ENCODE results near the gene FGD2.

FGD2 gene, protein sequence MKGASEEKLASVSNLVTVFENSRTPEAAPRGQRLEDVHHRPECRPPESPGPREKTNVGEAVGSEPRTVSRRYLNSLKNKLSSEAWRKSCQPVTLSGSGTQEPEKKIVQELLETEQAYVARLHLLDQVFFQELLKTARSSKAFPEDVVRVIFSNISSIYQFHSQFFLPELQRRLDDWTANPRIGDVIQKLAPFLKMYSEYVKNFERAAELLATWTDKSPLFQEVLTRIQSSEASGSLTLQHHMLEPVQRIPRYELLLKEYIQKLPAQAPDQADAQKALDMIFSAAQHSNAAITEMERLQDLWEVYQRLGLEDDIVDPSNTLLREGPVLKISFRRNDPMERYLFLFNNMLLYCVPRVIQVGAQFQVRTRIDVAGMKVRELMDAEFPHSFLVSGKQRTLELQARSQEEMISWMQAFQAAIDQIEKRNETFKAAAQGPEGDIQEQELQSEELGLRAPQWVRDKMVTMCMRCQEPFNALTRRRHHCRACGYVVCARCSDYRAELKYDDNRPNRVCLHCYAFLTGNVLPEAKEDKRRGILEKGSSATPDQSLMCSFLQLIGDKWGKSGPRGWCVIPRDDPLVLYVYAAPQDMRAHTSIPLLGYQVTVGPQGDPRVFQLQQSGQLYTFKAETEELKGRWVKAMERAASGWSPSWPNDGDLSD

DNA sequence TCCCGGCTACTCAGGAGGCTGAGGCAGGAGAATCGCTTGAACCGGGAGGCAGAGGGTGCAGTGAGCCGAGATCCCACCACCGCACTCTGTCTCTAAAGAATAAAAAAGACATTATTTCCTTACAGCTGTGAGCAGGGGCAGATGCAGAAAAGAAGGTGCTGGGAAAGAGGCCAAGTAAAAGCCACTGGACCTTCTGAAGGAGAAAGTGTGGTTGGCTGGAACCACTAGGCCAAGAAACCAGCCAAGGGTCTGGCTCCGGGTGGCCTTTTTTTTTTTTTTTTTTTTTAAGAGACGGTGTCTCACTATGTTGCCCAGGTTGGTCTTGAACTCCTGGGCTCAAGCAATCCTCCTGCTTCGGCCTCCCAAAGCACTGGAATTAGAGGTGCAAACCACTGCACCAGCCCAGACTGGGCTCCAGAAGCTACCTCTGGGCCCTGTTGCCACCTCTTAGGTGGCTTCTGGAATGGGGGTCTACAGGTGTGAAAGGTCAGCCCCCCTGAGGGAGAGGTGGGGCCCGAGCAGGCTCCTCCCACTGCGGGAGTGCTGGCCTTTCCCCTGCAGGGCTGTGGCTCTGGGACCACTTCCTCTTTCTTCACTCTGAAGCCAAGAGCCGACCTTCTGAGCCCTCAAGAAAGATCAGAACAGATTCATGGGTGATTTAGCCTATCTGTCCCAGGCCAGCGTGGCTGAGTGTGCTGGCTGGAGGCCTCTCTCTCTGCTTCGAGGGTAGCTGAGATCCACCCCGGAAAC lies at the start of gene FGD2:
Gene FGD2, plus strand, starts transcription at position 595 of the 750 bp plus-strand sequence. CDS start 163 bp downstream, outside the sequence.
- DNase-seq = no peak

DNA sequence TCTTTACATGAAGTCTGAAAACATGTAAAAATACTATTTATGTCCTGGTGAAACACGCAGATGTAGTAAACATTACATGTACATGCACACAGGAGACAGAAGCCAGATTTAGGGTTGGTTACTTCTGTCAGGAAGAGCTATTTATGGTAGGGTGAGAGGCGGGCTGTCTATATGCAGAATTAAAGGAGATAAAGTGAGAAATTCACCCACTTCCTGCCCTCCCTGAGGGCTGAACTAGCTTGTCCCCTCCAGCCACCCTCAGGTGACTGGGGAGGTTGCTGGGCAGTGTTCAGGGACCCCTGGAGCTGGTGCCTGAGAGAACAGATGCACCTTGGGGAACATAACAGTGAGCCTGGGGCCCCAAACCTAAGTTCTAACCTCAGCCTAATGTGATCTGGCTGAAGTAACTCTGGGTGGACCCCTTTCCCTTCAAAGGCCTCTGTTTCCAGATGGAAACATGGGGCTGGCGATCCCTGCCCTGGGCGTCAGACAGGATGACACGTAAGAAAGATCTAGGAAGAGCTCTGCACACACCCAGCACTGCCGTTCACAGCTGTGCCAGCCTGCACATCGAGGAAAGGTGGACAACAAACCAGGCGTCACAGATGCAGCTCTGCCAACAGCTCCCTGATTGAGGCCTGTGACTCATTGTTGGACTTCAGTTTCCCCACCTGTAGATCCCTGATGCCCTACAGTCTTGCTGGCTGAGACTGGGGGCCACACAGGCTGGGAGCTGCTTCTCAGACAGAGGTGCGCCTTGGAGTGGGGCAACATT lies 49.6 kb upstream of the FGD2 start:
- no peak for DNase-seq

DNA sequence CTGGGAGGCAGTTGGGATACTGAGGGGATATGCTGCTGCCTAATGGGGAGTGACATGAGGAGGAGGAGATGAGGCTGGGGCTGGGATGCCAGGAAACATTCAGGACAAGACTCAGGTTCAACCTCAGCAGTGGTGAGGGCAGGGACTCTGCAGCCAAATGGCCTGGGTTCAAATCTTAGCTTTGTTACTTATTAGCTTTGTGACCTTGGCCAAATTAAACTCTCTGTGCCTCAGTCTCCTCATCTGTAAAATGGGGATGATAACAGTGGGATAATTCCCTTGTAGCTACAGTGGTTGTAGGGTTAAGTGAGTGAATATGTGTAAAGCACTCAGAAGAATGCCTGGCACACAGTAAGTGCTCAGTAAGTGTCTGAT lies 49.0 kb upstream of the FGD2 start:
- no peak for DNase-seq

DNA sequence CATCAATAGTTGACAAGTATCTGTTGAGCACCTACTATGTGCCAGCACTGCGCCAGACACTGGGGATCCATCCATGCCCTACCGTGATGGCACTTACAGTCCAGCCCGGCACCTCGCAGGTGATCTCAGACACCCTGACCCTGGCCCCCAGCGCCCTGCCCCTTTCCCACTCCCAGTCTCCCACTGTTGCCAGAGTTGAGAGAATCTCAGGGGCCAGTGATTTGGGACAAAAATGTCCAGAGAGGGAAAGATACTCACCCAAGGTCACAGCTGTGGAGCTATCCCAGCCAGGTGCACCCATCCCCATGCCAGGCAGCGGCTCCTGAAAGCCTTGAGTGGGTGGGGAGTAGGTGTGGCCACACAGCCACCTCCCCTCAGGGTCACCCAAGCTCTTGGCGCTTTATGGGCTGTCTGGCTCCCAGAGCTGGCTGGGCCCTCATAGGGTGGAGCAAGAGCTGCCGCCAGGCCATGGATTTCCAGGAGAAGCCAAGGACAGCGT lies 47.6 kb upstream of the FGD2 start:
- no peak for DNase-seq

DNA sequence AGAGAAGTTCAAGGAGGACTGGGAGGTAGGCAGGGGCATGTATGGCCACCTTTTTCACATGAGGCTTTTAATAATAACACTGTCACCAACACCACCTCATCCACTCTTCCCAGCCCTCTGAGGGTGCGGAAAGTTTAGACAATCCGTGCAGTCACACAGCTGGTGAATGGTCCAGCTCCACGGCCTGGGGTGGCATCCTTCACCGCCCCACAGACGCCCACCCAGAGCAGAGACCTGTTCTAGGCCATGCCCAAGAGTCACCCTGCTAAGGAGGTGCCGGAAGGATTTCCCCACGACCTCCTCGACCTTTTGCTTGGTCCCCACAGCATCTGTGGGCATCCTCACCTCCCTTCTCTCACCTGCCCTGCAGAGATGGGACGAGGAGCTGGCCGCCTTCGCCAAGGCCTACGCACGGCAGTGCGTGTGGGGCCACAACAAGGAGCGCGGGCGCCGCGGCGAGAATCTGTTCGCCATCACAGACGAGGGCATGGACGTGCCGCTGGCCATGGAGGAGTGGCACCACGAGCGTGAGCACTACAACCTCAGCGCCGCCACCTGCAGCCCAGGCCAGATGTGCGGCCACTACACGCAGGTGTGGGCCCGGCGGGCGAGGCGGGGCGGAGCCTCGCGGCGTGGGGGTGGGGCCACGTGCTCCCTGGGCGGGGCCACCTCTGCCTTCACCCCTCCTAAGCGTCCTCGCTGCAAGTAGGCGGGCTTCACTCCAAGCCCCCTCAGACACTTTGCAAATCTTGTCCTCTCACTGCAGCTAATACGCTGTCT lies 46.5 kb upstream of the FGD2 start:
- DNase-seq = no peak

DNA sequence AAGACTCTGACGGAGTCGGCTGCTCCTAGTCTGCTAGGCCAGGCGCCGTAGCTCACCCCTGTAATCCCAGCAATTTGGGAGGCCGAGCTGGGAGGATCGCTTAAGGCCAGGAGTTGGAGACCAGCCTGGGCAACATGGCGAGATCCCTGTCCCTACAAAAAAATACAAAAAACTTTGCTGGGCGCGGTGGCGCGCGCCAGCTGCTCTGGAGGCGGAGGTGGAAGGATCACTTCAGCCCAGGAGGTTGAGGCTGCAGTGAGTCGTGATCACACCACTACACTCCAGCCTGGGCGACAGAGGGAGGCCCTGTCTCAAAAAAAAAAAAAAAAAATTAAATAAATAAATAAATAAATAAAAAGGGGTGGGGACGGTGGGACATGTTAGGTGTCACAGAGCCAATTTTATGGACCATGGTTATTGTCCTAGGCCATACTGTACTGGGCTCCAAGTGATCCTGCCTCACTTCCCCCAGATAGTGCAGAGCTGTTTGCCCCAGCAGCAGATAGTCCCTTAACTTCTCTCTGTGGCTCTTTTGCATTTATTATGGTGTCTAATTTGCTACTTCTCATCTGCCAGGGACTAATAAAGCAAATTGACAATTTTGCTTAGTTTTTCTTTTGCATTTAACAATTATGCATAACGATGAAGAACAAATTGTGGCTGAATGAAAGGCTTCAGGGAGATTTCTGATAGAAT lies 45.8 kb upstream of the FGD2 start:
- DNase-seq = no peak

DNA sequence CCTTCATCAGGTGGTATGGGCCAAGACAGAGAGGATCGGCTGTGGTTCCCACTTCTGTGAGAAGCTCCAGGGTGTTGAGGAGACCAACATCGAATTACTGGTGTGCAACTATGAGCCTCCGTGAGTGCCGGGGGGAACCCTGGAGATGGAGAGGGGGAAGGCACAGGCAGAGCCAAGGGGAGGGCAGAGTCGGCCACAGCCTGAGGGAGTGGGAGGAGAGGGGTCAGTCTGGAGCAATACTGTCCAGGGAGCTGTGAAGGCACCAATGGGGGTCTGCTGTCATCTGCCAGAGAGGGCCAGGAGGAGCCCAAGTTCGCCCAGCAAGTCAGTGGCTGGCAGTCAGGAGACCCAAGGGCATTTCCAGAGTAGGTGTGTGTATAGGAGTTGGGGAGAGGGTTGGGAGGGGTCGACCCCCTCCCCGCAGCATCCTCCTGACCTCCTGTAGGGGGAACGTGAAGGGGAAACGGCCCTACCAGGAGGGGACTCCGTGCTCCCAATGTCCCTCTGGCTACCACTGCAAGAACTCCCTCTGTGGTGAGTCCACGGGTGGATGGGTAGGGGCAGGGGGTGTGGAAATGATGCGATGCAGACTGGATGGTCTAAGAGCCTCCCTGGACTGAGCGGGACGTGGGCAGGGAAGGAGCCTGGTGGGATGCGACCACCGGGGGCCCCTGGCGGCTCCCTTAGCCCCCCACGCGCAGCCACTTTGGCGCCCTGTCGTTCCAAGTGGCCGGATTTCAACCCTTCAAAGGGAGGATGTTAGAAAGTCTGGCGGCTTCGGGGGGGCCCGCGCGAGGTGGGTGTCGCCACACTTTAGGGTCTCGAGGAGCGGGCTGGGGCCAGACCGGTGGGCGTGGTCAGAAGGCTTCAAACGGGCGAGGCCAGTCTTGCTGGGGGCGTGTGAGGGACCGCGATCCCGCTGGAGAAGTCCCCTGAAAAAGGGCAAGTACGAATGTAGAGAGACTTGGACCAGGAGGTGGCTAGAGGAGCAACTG lies 43.7 kb upstream of the FGD2 start:
- DNase-seq = no peak

DNA sequence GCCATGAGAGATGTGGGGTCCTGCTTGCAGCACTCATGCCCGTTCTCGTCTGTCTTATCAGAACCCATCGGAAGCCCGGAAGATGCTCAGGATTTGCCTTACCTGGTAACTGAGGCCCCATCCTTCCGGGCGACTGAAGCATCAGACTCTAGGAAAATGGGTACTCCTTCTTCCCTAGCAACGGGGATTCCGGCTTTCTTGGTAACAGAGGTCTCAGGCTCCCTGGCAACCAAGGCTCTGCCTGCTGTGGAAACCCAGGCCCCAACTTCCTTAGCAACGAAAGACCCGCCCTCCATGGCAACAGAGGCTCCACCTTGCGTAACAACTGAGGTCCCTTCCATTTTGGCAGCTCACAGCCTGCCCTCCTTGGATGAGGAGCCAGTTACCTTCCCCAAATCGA lies 42.6 kb upstream of the FGD2 start:
- DNase-seq = no peak

DNA sequence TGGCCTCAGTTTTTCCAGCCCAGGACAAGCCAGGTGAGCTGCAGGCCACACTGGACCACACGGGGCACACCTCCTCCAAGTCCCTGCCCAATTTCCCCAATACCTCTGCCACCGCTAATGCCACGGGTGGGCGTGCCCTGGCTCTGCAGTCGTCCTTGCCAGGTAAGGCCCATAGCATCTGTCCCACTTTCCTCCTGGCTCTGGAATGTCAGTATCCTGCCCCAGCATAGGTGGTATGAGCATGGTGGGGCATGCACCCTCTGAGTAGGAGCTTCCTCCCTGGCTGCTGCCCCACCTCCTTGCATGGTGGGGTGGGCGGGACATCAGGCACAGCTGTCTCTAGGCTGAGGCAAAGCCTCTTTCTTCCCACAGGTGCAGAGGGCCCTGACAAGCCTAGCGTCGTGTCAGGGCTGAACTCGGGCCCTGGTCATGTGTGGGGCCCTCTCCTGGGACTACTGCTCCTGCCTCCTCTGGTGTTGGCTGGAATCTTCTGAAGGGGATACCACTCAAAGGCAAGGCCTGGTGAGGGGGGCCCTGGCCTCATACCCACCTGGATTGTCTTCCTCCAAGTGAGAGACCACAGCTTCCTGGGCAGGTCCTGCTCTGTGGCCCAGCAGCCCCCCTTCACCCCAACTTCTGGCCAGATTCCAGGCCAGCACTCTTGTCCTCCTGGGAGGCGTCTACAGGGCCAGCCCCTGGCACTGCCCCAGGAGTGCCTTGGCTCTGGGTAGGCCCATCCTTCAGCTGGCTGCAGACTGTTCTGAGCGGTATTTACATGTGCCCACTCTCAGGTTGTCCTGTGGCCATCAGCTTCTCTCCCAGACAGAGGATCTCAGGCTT lies 41.8 kb upstream of the FGD2 start:
- DNase-seq = no peak

DNA sequence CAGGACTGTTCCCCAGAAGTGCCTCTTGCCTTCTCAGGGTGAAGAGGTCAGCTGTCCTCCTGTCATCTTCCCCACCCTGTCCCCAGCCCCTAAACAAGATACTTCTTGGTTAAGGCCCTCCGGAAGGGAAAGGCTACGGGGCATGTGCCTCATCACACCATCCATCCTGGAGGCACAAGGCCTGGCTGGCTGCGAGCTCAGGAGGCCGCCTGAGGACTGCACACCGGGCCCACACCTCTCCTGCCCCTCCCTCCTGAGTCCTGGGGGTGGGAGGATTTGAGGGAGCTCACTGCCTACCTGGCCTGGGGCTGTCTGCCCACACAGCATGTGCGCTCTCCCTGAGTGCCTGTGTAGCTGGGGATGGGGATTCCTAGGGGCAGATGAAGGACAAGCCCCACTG lies 41.1 kb upstream of the FGD2 start:
- DNase-seq = no peak

DNA sequence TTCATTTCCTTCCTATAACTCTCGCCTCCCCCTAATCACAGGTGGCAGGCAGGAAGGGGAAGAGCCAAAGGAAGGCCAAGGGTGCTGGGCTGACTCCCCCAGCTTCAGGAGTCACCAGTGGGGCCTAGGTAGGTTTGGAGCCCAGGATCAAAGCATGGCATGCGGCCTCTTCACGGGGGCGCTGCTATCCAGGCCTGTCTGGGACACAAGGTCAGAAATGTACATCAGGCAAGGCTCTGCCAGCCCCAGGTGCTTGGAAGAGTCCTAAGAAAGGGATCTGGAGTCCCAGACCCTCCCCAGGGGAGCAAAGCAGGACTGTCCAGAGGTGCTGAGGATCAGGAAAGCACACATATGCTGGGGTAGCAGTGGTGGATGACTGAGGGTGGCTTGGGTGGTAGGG lies 40.5 kb upstream of the FGD2 start:
- DNase-seq = no peak

DNA sequence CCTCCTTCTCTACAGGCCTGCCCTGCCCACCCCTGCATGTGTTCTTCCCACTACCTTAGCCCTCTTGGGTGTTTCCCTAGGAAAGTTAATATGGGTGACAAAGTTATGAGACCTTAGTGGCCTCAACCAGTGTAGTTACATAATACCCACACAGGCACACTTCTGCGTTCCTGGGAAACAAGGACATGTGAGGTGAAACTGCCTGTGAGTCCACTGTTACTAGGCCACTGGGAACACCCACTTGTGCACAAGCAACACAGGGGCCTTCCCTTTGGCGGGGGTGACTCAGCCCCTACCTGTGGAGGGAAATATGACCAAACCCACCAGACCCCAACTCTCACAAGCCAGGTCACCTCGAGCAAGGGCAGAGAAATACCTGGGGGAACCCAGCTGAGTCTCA lies 38.2 kb upstream of the FGD2 start:
- DNase-seq = no peak

DNA sequence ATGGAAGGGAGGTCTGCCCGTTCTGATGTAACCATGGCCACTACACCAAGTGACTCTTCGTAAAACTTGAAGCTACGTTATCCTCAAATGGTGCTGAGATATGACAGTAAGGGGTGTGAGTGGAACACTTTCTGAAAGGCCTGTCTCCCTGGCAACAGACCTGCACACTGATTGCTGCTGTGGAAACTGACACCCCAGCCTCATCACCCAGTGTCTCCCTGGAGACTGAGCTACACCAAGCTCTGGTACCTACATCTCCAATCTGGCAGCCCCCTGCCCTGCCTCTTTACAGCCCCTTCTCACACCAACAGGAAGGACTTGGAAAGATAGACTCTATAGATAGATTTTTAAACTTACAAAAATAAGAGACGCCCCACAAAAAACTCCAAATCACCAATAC lies 37.7 kb upstream of the FGD2 start:
- no peak for DNase-seq

DNA sequence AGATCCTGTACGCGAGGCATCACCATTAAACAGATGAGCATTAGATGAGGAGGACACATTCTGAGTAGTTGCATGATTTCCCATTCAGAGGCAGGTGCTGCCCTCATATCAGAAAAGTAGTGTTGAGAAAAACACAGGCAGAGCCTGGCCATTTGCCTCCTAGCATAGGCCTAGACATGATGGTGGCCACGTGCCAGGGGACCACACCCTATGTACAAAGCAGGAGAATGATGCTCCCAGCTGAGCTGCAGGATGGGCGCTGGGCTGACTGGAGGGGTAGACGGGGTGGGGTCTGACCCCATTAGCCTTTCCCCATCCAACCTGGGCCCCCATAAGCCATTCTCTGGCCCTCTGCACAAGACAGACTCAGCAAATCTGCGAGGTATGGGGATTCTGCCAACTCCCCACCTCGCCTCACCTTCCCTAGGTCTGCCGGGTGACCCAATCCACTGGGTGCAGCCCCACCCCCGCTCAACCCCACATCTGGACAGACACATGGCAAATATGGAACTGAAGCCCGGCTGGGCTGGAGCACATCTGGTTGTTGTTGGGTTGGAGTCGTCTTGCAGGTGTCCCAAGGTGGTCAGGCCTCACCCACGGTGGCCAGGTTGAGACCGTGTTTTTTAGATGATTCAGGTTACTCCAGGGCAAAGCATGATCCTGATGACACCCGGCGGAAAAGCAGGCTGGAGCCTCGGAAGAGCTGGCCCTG lies 37.0 kb upstream of the FGD2 start:
- DNase-seq = no peak

DNA sequence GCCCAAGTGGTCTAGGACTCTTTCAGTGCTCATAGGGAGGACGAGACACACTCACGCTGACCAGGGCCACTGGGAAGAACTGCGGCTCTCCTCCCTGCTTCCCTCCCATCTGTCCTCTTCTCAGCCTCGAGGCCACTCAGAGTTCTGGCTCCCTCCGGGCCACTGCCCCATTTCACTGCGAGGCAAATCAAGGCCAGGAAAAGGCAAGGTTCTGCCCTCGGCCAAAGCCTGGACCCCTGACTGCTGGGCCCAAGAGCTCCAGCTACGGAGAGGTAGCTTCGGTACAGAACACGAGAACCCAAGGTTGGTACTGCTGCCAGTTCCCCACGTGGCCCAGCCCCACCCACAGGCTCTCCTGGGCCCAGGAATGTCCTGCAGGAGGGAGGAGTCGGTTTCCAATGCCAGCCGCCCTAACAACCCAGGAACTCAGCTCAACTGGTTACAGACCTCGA lies 36.2 kb upstream of the FGD2 start:
- no peak for DNase-seq

DNA sequence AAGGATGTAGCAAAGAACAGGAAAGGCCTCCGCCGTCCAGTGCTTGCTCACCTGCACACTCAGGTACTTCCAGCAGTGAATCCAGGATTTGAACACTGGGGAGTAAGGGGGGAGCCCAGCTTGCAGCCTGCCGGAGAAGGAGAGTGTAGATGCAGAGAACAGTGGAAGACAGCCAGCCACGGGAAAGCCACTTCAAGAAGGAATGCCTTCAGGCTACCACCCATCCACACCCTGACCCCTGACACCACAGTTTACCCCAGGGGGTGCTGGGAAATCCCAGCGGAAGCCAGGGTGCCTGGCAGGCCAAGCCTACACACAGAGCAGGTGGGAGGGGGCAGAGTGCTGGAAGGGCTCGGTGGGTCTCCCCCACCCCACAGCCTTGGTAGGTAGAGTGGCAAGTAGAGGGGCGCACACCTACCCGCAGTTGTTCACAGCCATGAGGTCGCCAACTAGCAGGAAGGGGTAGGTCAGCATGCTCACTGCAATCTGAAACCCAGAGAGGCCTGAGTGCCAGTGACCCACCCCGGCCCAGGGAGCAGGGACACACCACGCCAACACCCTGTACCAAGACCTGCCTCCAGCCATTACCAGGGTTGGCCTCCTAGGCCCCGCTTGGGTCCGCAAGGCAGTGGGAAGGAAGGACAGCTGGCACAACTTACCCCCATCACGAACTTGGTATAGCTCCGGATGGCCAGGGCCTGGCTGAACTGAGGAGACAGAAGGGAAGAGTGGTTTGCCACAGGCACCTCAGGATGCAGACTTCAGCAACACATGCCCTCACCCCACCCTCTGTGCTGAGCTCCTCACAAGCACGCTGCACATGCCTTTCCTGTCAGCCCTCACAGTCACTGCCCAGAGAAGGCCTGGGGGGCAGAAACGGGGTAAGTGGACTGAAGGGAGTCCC lies 35.2 kb upstream of the FGD2 start:
- DNase-seq = no peak

Data from NCI-H1694 (cell line).